Esophagus muscularis mucosa (tissue), 3 donors: ENCODE results near the gene DAPK2.

Source experiments
- POLR2AphosphoS5 ChIP-seq, 2 donors: sonication (generic); formaldehyde crosslinking; IDR thresholded peaks; one replicate each; pipeline ENCODE4 v1.6.1; 2017; ENCODE audit warnings: antibody characterized with exemption in 2 of 2
- TF ChIP-seq, protein P1 (sequence below), 3 experiments: fragments of 200-600 bp in 2 of 3; fragments of 450-650 bp in 1 of 3; sonication (generic) in 2 of 3; IDR thresholded peaks; one replicate each; pipeline ENCODE4 v1.5.1; 2017 to 2019; ENCODE audit warnings: antibody characterized with exemption in 3 of 3, mild to moderate bottlenecking in 2 of 3, moderate library complexity in 1 of 3

DNA sequence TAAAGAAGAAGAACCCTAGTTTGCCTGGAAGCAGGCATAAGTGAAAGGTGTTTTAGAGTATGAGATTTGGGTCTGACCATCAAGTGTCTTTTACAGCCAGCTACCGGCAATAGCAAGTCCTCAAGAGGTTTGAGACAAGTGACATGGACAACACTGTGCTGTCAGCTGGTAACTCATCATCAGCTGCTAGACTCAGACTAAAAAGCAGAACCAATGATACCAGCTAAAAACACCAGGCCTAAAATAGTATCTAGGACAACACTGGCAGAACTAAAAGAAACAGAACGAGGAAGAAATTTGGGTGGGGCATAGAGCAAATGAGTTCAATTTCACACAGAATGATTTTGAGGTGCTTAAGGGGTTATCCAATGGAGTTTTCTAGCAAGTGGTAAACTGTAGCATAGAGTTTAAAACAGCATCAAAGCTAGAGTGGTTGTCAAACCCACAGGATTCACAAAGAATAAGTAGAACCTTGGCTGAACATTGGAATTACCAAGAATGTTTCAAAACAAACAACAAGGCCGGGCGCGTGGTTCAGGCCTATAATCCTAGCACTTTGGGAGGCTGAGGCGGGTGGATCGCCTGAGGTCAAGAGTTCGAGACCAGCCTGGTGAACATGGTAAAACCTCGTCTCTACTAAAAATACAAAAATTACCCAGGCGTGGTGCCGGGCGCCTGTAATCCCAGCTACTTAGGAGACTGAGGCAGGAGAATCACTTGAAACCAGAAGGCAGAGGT lies 43.4 kb upstream of the DAPK2 start:
- TF ChIP-seq, protein P1, sequence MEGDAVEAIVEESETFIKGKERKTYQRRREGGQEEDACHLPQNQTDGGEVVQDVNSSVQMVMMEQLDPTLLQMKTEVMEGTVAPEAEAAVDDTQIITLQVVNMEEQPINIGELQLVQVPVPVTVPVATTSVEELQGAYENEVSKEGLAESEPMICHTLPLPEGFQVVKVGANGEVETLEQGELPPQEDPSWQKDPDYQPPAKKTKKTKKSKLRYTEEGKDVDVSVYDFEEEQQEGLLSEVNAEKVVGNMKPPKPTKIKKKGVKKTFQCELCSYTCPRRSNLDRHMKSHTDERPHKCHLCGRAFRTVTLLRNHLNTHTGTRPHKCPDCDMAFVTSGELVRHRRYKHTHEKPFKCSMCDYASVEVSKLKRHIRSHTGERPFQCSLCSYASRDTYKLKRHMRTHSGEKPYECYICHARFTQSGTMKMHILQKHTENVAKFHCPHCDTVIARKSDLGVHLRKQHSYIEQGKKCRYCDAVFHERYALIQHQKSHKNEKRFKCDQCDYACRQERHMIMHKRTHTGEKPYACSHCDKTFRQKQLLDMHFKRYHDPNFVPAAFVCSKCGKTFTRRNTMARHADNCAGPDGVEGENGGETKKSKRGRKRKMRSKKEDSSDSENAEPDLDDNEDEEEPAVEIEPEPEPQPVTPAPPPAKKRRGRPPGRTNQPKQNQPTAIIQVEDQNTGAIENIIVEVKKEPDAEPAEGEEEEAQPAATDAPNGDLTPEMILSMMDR (IDR thresholded peaks at IDR 0.05): no peak
- TF ChIP-seq POLR2AphosphoS5 (IDR thresholded peaks at IDR 0.05): no peak
